ENCODE results near the gene INPP1. TPM values are rescaled to one million over a fixed set of nuclear protein-coding genes. Genes with fewer than 3 reads are reported as not detected.
"Not testable (repeated sequence)": the region's sequence is repeated elsewhere in the genome, so short reads cannot be mapped to it uniquely, and the experiment has no call there.

The INPP1 gene
- polyA plus RNA-seq, 1 of the 3 experiments (the other 2 are of a cell fraction): 6.4 TPM

DNA sequence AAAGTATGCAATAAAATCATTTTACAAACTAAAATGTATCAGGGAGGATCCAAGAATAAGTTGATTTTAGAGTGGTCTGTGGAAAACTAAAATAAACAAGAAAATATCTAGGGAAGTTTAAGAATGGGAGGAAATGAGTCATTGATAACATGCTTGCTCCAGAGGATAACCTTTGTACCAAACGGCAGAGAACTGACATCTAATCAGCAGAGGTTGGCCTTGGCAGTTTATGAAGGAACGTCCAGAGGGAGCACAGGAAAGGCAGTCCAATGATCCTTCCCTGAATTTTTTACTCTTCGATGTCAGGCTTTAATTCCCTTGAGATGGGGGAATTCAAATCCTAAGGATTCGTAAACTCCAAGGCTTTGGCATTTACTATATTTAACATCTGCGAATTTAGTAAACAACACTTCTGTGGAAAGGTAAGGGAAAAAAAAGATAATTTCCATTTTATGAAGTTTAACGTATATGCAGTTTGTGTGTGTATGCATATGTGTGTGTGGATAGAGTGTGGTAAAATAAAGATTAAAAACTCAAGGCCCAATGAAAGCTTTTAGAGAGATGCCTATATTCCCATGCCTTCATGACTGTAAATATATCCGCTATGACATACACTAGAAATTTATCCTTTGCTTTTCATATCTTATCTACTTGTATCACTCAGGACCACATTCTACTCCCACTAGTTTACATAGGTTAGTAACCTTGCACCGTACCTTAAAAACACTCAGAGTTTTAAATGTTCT, 8.7 kb upstream of the INPP1 start (continued):
- TF ChIP-seq NRF1 (IDR thresholded peaks at IDR 0.05; ENCODE audit: low read depth, low read length): no peak
- no peak for TF ChIP-seq RFX5 (IDR thresholded peaks at IDR 0.05; ENCODE audit: low read length)
- TF ChIP-seq, protein P1, sequence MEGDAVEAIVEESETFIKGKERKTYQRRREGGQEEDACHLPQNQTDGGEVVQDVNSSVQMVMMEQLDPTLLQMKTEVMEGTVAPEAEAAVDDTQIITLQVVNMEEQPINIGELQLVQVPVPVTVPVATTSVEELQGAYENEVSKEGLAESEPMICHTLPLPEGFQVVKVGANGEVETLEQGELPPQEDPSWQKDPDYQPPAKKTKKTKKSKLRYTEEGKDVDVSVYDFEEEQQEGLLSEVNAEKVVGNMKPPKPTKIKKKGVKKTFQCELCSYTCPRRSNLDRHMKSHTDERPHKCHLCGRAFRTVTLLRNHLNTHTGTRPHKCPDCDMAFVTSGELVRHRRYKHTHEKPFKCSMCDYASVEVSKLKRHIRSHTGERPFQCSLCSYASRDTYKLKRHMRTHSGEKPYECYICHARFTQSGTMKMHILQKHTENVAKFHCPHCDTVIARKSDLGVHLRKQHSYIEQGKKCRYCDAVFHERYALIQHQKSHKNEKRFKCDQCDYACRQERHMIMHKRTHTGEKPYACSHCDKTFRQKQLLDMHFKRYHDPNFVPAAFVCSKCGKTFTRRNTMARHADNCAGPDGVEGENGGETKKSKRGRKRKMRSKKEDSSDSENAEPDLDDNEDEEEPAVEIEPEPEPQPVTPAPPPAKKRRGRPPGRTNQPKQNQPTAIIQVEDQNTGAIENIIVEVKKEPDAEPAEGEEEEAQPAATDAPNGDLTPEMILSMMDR (IDR thresholded peaks at IDR 0.05): no peak
- TF ChIP-seq POLR2AphosphoS5 (IDR thresholded peaks at IDR 0.05; ENCODE audit: low read depth, low read length): no peak
- TF ChIP-seq RAD21 (IDR thresholded peaks at IDR 0.05; ENCODE audit: low read length): no peak
- no peak for TF ChIP-seq GABPA (IDR thresholded peaks at IDR 0.05; ENCODE audit: low read depth)
- TF ChIP-seq ELF1 (IDR thresholded peaks at IDR 0.05): no peak

DNA sequence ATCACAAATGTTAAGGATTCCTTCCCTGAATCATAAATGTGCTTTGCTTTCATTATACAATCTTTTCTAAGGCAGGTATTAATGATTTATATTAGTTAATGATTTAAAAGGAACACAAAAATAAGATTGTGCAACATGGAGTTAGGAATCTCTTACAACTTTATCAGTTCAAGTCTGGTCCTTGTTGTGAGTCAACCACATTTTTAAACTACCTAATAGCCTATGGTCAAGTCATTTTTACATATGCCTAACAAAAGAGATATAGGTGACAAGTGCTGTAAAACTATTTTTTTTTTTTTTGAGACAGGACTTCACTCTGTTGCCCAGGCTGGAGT, 8.2 kb upstream of the INPP1 start:
- Histone ChIP-seq H3K9me3 (no peaks in the 10 kb centered on the region), H3K27me3 (ENCODE audit: insufficient read depth) (no peaks in the 10 kb centered on the region), H2AFZ (ENCODE audit: low read depth) (no peak overlapping the region), H3K79me2 (ENCODE audit: insufficient read depth) (no peaks in the 10 kb centered on the region), H3K9me2 (no peaks in the 10 kb centered on the region), H3K4me3 (ENCODE audit: low read depth in 2 of 2, low read length in 1 of 2) (no peak overlapping the region), H3K9ac (no peak overlapping the region), H3K36me3 (replicated peaks in 1 of 2; ENCODE audit: control insufficient read depth in 1 of 2, insufficient read depth in 2 of 2, low read length in 1 of 2) (no peaks in the 10 kb centered on the region), H4K20me1 (ENCODE audit: insufficient read depth) (no peaks in the 10 kb centered on the region), H3K27ac (ENCODE audit: low read depth in 2 of 2, low read length in 1 of 2) (no peak overlapping the region), H3F3A (replicated peaks; ENCODE audit: insufficient read depth) (no peaks in the 10 kb centered on the region), H3K4me2 (no peak overlapping the region), H3K4me1 (ENCODE audit: control insufficient read depth in 1 of 2, insufficient read depth in 2 of 2, low read depth in 1 of 2, low read length in 1 of 2) (no peaks in the 10 kb centered on the region)
- no peak for DNase-seq
- ChIA-PET CTCF (no interaction called here), POLR2A (no interaction called here)
- TF ChIP-seq, protein P2, sequence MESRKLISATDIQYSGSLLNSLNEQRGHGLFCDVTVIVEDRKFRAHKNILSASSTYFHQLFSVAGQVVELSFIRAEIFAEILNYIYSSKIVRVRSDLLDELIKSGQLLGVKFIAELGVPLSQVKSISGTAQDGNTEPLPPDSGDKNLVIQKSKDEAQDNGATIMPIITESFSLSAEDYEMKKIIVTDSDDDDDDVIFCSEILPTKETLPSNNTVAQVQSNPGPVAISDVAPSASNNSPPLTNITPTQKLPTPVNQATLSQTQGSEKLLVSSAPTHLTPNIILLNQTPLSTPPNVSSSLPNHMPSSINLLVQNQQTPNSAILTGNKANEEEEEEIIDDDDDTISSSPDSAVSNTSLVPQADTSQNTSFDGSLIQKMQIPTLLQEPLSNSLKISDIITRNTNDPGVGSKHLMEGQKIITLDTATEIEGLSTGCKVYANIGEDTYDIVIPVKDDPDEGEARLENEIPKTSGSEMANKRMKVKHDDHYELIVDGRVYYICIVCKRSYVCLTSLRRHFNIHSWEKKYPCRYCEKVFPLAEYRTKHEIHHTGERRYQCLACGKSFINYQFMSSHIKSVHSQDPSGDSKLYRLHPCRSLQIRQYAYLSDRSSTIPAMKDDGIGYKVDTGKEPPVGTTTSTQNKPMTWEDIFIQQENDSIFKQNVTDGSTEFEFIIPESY (IDR thresholded peaks at IDR 0.05; ENCODE audit: borderline replicate concordance, low read depth): no peak
- TF ChIP-seq, protein P3, sequence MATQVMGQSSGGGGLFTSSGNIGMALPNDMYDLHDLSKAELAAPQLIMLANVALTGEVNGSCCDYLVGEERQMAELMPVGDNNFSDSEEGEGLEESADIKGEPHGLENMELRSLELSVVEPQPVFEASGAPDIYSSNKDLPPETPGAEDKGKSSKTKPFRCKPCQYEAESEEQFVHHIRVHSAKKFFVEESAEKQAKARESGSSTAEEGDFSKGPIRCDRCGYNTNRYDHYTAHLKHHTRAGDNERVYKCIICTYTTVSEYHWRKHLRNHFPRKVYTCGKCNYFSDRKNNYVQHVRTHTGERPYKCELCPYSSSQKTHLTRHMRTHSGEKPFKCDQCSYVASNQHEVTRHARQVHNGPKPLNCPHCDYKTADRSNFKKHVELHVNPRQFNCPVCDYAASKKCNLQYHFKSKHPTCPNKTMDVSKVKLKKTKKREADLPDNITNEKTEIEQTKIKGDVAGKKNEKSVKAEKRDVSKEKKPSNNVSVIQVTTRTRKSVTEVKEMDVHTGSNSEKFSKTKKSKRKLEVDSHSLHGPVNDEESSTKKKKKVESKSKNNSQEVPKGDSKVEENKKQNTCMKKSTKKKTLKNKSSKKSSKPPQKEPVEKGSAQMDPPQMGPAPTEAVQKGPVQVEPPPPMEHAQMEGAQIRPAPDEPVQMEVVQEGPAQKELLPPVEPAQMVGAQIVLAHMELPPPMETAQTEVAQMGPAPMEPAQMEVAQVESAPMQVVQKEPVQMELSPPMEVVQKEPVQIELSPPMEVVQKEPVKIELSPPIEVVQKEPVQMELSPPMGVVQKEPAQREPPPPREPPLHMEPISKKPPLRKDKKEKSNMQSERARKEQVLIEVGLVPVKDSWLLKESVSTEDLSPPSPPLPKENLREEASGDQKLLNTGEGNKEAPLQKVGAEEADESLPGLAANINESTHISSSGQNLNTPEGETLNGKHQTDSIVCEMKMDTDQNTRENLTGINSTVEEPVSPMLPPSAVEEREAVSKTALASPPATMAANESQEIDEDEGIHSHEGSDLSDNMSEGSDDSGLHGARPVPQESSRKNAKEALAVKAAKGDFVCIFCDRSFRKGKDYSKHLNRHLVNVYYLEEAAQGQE (IDR thresholded peaks at IDR 0.05; ENCODE audit: low read depth, low read length): no peak
- TF ChIP-seq ELF1 (IDR thresholded peaks at IDR 0.05) (no peak), RFX5 (IDR thresholded peaks at IDR 0.05; ENCODE audit: low read length) (no peak), FOXM1 (IDR thresholded peaks at IDR 0.05; ENCODE audit: low read depth) (no peak), YY1 (IDR thresholded peaks at IDR 0.05; ENCODE audit: low read depth) (no peak), GABPA (IDR thresholded peaks at IDR 0.05; ENCODE audit: low read depth) (no peak), GATA2 (CRISPR knock-in tag; IDR thresholded peaks at IDR 0.05) (no peak)
- TF ChIP-seq, protein P4, sequence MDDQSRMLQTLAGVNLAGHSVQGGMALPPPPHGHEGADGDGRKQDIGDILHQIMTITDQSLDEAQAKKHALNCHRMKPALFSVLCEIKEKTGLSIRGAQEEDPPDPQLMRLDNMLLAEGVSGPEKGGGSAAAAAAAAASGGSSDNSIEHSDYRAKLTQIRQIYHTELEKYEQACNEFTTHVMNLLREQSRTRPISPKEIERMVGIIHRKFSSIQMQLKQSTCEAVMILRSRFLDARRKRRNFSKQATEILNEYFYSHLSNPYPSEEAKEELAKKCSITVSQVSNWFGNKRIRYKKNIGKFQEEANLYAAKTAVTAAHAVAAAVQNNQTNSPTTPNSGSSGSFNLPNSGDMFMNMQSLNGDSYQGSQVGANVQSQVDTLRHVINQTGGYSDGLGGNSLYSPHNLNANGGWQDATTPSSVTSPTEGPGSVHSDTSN (IDR thresholded peaks at IDR 0.05): no peak
- TF ChIP-seq, protein P1 (IDR thresholded peaks at IDR 0.05): no peak

DNA sequence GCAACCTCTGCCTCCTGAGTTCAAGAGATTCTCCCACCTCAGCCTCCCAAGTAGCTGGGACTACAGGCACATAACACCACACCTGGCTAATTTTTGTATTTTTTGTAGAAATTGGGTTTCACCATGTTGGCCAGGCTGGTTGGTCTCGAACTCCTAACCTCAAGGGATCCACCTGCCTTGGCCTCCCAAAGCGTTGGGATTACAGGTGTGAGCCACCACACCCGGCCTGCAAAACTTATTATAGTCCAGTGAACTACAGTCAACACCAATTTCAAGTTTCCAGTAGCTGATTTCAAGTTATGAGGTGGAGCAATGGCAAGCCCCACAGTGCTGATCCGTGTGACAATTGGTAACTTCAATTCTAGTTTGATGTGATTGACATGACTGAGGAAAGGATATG, 7.8 kb upstream of the INPP1 start:
- POLR2A ChIA-PET; H3K79me2 ChIP-seq (ENCODE audit: insufficient read depth); H3K36me3 ChIP-seq (replicated peaks in 1 of 2; ENCODE audit: control insufficient read depth in 1 of 2, insufficient read depth in 2 of 2, low read length in 1 of 2); H3K4me3 ChIP-seq (ENCODE audit: low read depth in 2 of 2, low read length in 1 of 2); H2AFZ ChIP-seq (ENCODE audit: low read depth); H3K27ac ChIP-seq (ENCODE audit: low read depth in 2 of 2, low read length in 1 of 2); H3K4me1 ChIP-seq (ENCODE audit: control insufficient read depth in 1 of 2, insufficient read depth in 2 of 2, low read depth in 1 of 2, low read length in 1 of 2); H3K9ac ChIP-seq; H3K9me3 ChIP-seq; H3K27me3 ChIP-seq (ENCODE audit: insufficient read depth); H3F3A ChIP-seq (replicated peaks; ENCODE audit: insufficient read depth); H3K4me2 ChIP-seq; H3K9me2 ChIP-seq; H4K20me1 ChIP-seq (ENCODE audit: insufficient read depth); CTCF ChIA-PET; DNase-seq: not testable (repeated sequence)
- 97% methylated on average over 4 of the region's 4 CpGs for WGBS (ENCODE audit: low lambda C conversion rate)
